SKM-1 treated with dmso at 0.1 percent for 144 hours (cell line): ENCODE measurements around the gene ARHGEF11.

Experiments used
- DNase-seq: peaks from one replicate; lab custom pipeline; 2025; ENCODE audit not compliant: unreplicated experiment; lab: John Stamatoyannopoulos, UW

The ARHGEF11 gene

DNA sequence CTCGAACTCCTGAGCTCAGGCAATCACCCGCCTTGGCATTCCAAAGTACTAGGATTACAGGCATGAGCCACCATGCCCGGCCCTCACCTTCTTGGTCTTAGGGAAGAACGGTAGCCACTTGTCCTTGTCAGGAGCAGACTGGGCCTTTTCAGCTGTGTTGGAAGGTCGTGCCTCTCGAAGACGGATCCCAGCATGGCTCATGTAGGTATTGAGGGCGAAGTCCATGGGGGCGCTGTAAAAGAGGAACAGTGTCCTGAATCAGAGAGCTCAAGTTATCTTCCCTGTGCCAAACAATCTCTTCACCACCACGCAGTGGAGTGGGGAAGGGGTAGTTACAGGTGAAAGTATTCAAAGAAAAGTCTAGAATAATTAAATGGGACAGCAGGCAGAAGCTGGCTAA, 89.2 kb downstream of the ARHGEF11 start:
- DNase-seq = no peak

DNA sequence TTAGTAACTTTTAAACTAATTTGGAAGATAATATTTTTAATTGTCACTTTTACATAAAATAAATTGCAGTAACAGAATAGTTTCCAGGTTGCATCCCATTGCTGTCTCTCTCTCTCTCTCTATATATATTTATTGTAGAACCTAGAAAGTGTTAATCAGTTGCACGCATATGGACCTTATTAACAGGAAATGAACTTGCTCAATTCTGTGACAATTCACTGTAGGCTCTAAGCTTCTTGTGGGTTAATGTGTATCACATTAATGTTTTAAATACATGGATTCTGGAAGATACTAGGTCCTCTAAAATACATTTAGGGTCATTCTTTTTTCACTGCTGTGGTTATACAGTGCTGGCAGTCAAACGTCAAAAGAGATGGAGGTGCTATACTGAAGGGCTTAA, 92.0 kb downstream of the ARHGEF11 start:
- no peak for DNase-seq

DNA sequence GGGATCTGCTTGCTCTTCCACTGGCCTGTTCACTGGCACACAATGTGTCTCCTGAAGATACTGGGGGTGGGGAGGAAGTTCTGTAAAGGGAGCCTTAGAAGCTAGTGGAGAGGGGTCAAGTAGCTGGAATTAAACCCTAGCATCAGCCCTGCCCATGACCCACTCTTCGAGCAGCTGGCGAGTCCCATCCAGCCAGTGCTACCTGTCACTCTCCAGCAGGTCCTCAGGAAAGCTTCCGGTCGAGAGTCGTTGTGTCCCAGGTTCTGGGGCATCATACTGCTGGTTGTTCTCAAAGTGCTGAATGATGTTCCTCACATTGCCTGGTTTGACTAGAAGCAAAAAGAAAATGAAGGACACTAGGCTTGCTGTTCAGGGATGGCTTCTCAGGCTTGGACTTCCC, 94.2 kb downstream of the ARHGEF11 start:
- no peak for DNase-seq

DNA sequence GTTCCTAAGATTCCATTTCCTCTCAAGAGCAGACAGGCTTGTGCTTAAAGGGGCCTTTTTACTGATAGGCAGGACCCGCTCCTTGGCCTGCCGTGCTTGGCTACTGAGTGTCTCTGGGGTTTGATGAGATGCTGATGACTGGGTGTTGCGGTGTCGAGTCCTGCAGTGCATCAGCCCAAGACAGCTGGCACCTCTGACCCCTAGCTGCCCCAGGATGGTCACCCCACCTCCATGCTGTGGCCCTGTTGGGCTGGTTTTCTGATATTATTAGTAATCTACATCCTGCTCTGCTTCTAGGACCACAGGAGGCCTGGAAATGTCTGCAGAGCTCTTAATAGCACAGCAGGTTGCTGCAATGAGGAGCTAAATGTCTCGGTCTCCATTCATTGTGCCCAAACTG, 96.4 kb downstream of the ARHGEF11 start:
- DNase-seq = no peak

DNA sequence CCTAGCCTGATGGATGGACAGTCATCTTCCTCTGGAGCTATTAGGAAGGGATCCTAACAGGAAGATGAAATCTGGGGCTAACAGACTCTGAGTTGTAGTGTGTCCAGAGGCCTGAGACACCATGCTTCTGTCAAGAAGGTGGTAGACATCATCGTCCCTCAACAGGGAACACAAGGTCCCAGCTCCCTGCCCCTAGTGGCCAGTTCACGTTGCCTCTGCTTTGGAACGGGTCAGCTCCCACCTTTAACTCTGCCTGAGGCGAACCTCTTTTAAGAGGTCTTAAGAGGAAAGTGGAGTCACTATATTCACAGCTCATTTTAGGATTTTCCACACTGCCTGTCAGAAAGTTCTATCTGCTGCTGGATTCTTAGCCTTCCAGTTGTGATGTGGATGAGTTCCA, 96.8 kb downstream of the ARHGEF11 start:
- DNase-seq = no peak

DNA sequence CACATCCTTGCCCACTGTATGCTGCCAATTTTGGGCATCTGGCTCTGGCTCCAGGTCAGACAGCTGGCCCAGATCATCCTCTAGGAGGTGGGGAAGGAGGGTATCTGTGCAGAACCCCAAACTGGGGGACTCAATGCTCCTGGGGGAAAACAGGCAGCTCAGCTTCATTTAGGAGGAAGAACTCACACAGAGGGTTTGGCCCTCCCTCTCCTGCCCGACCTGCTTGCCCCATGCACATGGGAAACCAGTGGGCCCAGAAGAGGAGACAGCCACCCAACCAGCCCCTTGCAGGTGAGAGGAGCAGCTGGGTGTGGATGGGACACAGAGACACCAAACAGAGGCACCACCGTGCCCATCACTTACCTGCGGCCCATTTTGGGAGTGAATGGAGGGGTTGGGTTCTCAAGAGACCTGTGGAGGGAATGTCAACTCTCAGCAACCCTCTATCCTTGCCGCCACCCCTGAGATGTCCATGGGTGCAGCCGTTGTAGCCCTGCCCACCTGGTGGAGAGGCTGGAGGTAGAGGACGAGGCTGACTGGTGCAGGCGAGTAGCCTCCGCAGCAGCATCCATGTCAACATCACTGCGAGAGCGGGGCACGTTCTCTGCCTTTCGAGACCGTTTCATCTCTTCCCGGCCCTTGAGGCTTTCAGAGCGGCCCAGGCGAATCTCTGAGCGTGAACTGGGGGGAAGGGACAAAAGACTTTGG, 97.6 kb downstream of the ARHGEF11 start:
- DNase-seq = no peak

DNA sequence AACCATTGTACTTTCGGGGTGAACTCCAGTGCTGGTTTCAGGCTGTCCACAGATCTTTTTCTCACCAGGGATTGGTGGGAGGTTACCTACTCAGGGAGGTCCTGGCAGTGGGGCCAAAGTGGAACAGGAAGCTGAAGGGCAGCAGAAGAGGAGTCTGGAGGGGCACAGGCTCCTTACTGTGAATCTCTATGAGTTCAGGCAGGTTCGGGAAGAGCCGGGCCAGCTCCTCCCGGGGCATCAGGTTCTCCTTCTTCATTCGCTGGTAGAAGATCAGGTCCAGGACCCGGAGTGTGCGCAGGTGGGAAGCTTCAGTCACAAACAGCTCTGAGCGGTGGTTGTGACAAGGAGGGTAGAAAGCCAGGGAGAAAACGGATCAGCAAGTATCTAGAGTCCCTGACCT, 98.4 kb downstream of the ARHGEF11 start:
- DNase-seq = no peak

DNA sequence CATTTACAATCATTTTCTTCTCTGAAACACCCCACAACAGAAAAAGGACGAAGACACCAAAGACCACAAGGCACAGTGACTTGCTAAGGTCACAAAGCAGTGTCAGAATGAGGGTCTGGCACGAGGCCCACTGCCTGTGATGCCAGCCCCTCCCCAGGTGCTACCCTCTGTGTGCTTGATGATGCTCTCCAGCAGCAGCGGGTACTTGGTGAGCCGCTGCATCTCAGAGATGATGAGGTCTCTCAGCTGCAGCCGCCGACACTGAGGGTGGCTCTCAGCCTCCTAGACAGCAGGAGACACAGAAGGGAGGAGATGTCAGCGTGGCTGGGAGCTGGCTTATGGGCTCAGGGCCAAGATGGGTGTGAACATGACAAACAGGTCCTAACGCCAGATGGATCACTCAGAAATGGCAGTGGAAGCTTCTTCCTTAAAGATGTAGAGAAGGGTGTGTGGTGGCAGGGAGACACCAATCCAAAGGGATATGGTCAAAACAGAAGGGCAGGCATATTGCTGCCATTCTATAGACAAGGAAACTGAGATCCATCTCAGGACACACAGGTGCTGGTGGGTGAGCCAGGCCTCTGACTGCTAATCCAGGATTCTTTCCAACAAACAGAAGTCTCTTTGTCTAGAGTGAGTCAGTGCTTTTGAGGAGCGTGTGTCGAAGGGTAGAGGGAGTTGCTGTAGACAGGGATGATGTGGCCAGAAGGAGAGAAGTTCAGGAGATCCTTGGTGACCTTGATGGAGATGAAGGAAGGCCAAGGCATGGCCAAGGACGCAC, 99.5 kb downstream of the ARHGEF11 start:
- DNase-seq = no peak

DNA sequence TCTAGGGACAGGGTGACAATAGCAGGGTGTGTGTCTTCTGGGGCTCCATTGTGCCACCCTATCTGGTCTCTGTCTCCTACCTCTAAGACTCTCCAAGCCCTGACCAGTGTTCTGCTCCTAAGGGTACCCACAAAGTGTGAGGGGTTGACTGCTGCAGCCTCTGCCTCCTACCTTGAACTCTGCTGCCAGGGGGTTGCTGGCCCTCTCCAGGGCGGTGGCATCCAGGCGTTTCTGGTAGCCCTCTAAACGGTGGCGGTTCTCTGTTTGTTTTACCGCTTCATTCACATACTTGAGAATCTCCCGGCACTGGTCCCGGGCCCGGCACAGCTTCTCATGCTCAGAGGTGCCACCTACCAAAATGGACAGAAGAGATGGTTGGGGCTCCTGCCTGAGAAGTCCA, 100.7 kb downstream of the ARHGEF11 start:
- DNase-seq = no peak

DNA sequence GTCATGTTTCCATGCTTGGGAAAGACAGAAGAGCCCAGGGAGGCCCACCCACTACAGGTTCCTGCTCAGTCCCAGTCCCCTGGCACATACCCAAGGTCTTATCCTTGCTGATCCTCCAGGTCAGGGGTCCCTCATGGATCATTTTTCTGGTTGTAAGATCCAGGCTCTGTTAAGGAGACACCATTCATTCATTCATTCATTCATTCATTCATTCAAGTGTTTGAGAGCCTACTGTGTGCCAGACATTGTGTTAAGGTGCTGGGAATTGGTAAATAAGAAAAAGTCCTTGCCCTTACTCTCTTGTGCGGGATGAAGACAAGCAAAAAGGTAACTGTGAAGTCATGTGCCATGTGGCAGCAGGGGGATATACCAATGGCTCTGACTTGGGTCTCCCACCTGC, 101.3 kb downstream of the ARHGEF11 start:
- DNase-seq = no peak

DNA sequence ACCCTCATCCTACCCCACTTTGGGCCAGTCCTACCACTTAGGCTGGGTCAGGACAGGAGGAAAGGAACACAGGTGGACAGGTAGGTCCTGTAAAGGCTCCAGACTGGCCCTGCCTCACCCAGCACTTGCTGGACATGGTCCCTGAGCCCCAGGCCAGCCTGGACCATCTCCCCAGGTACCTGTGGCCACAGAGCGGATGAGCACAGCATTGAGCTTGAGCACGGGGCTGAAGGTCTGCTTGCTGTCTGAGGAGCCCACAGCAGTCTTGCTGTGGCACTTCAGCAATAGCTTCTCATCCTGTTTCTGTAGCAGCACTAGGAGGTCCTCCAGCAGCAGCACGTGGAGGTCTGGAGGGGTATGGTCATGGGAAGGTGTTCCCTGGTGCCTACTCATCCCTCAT, 101.8 kb downstream of the ARHGEF11 start:
- no peak for DNase-seq

DNA sequence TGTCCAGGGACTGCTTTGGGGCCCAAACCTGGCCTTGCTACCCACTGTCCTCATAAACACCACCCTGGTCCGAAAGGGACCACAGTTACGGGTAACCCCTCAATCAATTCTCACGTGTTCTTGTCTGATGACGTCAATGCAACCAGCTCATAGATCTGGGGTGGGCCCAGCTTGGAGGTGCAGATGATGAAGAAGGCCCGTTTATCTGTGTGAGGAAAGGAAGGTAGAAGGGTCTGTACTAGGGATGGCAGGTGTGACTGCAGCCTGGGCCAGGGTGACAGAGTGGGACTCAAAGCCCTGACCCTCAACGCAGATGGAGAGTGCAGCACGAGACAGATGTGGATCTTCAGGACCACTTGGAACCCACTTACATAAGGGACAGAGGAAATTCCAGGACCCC, 103.0 kb downstream of the ARHGEF11 start:
- no peak for DNase-seq

DNA sequence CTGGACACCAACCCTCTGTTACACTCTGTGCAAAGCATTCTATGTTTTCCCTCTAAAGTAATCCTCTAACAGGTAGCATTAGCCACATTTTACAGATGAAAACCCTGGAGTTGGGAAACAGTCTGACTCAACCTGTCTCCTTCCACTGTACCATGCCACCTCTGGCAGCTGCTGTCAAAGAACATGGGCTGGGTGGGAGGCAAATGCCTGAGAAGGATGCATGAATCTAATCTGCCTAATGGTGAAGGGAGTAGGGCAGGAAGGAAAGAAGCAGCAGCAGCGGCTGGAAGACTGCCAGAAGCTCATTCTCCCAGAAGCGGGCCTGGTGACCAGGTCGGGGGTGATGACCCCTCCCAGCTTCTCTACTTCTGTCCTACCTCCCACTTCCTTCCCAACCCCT, 103.4 kb downstream of the ARHGEF11 start:
- no peak for DNase-seq

DNA sequence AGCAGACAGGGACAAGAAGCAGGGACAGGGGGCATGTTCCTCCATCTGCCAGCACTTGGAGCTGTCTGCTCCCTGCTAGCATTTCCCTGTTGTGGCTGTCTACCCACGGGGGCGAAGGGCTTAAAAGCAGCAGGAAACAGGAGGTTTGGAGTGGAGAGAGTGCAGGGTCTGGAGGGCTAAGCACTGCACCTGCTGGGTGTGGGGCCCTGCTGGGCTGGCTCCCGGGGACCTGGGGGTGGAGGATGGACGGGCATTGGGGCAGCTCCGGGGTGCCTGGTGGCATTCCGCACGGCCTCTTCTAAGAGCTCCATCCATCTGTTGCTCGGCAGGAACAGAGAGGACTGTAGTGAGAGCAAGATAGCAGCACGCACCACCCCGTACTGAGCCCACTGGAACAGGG, 103.9 kb downstream of the ARHGEF11 start:
- DNase-seq = no peak

DNA sequence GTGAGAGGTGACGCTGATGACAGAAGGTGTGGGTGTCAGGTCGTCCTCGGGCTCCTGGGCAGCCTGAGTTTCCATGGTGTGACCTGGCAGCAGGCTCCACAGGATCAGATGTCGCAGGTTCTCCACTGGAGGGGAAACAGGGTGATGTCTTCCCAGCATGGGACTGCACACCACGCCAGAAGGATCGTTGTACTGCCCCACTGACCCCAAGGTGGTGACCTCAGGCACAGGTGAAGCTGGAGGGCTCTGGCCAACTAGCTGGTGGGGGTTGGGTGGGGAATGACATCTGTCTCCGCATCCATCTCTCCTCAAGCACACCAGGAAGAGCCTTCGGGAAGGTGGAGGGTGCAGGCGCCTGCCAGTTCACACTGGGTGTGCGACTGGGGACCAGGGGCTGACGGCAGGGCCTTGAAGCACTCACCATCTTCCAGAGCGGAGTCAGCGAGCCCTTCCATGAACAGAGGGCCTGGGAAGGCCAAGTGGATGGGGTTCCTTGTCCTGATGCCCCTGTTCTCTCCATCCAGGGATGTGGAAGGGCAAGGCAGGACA, 105.7 kb downstream of the ARHGEF11 start:
- no peak for DNase-seq

DNA sequence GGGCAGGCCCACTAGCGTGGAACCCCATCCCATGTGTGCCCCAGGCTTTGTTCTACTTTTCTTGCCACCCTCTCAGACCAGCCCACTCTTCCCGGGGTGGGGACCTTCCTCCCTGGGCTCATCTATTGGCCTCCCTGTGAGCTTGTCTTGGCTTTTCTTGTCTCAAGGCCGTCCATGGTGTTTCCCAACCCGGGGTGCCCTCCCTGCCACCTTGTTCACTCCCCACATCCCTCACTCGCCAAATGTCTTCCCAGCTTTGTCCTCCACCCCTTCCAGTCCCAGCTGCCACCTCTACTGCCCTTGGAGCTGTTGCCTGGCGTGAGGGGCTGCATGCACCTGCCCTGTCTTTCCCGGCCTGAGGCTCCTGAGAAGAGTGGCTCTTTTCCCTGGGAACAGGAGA, 106.7 kb downstream of the ARHGEF11 start:
- no peak for DNase-seq

DNA sequence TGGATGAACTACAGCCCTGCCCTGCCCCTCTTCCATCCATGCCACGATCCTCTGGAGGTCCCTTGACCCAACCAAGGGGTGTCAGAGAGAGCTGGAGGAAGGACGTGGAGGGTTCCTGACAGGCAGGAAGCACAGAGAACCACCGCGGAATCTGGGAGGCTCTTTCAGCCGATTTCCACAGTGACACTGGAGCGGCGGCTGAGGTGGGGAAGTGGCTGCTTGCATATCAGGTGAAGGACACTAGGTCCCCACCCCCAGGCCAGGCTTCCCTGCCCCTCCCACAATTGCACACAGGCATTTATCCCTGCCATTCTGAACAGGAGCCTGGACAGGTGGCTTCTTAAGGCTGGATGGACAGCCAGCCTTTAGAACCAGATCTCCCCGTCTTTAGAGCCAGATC, 107.7 kb downstream of the ARHGEF11 start:
- DNase-seq = no peak

DNA sequence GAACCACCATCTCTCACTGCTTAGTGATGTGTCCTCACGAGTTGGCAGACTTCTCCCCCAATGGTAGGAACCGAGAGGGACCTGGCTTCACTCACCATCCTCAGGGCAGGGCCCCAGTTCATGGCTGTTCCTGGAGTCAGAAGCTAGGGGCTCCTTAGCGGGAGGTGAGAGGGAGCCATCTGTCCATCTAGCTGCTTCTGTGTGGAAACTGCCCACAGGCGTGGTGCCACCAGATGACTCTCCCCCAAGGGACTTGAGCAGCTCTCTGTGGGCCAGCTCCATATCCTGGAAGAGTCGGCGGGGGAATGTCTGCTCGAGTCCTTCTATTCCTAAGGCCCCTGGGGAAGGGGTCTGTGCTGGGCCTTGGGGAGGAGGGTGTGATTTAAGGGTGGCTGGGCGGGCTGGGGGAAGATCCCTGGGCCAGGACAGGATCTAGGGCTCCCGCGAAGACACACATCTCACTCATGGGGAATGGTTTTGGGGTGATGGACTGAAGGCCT, 108.8 kb downstream of the ARHGEF11 start:
- no peak for DNase-seq

DNA sequence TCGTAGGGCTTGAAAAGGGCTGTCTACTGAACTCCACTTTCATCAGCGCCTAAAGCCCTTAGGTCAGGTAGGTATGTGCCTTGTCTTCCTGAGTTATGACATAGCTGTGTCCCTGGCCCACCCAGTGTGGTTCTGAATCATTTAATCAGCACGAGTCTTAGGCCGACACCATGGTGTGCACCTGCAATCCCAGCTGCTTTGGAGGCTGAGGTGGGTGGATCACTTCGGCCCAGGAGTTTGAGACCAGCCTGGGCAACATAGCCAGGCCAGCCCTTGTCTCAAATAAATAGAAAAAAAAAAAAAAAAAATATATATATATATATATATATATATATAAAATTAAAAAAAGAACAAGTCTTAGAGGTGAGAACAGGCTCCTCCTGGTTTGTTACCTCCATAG, 109.4 kb downstream of the ARHGEF11 start:
- no peak for DNase-seq

DNA sequence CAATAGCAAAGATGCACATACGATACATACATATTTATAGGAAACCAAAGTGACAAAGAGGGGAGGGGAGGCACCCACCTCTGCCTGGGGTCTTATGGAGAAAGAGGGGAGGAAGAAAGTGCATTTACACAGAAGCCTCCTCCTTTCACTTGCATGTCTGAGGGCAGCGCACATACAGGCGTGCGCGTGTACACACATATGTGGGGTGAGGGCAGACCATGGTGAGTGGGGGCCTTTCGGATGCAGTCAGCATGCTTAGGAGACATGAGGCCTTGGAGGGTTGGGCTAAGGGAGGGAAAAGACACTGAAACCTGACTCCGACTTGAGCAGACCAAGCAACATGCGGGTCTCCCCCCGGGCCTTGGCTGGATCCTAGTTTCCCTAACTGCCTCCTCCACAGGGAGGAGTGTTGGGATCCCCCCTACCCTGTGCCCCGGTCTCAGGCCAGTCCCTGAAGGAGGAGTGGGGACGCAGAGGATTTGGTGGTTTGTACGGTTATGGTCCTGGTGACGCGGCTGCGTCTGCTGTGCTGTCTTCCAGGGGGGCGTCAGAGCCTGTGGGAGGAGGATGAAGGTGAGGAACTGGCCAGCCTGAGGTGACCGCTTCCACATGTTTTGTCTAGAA, 109.9 kb downstream of the ARHGEF11 start:
- DNase-seq = no peak

DNA sequence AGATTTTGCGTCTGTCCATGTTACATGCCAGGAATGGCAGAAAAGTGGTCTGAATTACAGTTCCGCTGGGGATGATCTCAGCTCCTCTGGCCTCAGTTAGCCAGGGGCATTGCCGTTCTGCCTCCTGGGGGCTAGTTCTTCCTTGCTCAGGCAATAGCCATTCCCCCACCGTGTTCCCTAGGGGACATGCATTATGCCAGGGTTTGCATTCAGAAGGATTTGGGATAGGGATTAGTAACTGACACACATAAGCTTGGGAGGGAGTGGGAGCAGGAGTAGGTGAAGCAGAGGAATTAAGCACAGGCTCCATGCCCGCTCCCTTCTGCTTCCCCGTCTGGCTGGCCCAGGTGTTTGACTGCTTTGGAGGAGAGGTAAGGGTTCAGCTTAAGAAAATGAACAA, 112.4 kb downstream of the ARHGEF11 start:
- DNase-seq = no peak
